ENCODE measurements around the gene ASB13. TPM values are rescaled to one million over a fixed set of nuclear protein-coding genes. Genes with fewer than 3 reads are reported as not detected.

The ASB13 gene
- polyA plus RNA-seq, 1 of the 3 experiments (the other 2 are of a cell fraction): 9.2 TPM

GRCh38 chr10:5684971-5685763 lies 18.8 kb upstream of the ASB13 start (continued):
- TF ChIP-seq MXI1 (IDR thresholded peaks at IDR 0.05; ENCODE audit: low read depth, low read length) (peak; percentile 49), FOXJ3 (CRISPR knock-in tag; IDR thresholded peaks at IDR 0.05) (no peak), NRF1 (IDR thresholded peaks at IDR 0.05; ENCODE audit: low read depth, low read length) (no peak), RAD21 (IDR thresholded peaks at IDR 0.05; ENCODE audit: low read length) (peak; percentile 62), EP300 (IDR thresholded peaks at IDR 0.05; ENCODE audit: borderline replicate concordance in 1 of 2, low read depth in 1 of 2, low read length in 1 of 2) (no peak), TAF1 (IDR thresholded peaks at IDR 0.05; ENCODE audit: borderline replicate concordance, low read depth, low read length) (no peak), ELF1 (IDR thresholded peaks at IDR 0.05) (no peak)

GRCh38 chr10:5684318-5684970 lies 18.0 kb upstream of the ASB13 start, which contains the start of gene TASOR2:
TASOR2 (plus strand) TSS chr10:5684838; CDS start chr10:5720643, 35,805 bp downstream.
- TF ChIP-seq MAX (IDR thresholded peaks at IDR 0.05; ENCODE audit: low read depth) (peak; percentile 100), ELF1 (IDR thresholded peaks at IDR 0.05) (peak; percentile 80), SIN3A (IDR thresholded peaks at IDR 0.05; ENCODE audit: borderline replicate concordance, low read depth, low read length) (peak; percentile 86), MXI1 (IDR thresholded peaks at IDR 0.05; ENCODE audit: low read depth, low read length) (peak; percentile 96), NFIC (IDR thresholded peaks at IDR 0.05; ENCODE audit: borderline replicate concordance) (no peak), TAF1 (IDR thresholded peaks at IDR 0.05; ENCODE audit: borderline replicate concordance, low read depth, low read length) (peak; percentile 55; the same call in 1 of the 2 replicates), RFX5 (IDR thresholded peaks at IDR 0.05; ENCODE audit: low read length) (0 out of 2 replicates have a peak, but pooled peaks have one; percentile 33), FOXJ3 (CRISPR knock-in tag; IDR thresholded peaks at IDR 0.05) (no peak; the same call in 1 of the 2 replicates), GABPA (IDR thresholded peaks at IDR 0.05; ENCODE audit: low read depth) (peak; percentile 85), IRF3 (IDR thresholded peaks at IDR 0.05; ENCODE audit: low read depth, low read length) (no peak), CHD2 (IDR thresholded peaks at IDR 0.05; ENCODE audit: low read length, partially characterized antibody) (peak; percentile 99), ZBTB33 (IDR thresholded peaks at IDR 0.05; ENCODE audit: borderline replicate concordance, low read depth) (peak; percentile 98), RXRA (IDR thresholded peaks at IDR 0.05; ENCODE audit: borderline replicate concordance, low read depth) (no peak), USF2 (IDR thresholded peaks at IDR 0.05; ENCODE audit: borderline replicate concordance, low read depth, low read length) (peak; percentile 29; the same call in 1 of the 2 replicates), USF1 (IDR thresholded peaks at IDR 0.05; ENCODE audit: borderline replicate concordance, low read depth) (peak; percentile 73; the same call in 1 of the 2 replicates), POLR2AphosphoS5 (IDR thresholded peaks at IDR 0.05; ENCODE audit: low read depth, low read length) (peak; percentile 73), SMC3 (IDR thresholded peaks at IDR 0.05; ENCODE audit: low read depth, low read length) (no peak; the same call in 1 of the 2 replicates), NRF1 (IDR thresholded peaks at IDR 0.05; ENCODE audit: low read depth, low read length) (peak; percentile 99)
- Histone ChIP-seq H3K9me2 (no peaks in the 10 kb centered on the region), H3K27me3 (ENCODE audit: insufficient read depth) (no peaks in the 10 kb centered on the region), H3K4me2 (peak within 1 kb of the TSS; percentile 79), H3F3A (replicated peaks; ENCODE audit: insufficient read depth) (peaks cover 8% of the 10 kb centered on the region), H3K79me2 (ENCODE audit: insufficient read depth) (peaks cover 48% of the 10 kb centered on the region), H3K9me3 (no peaks in the 10 kb centered on the region), H2AFZ (ENCODE audit: low read depth) (peak within 1 kb of the TSS; percentile 91), H3K36me3 (replicated peaks in 1 of 2; ENCODE audit: control insufficient read depth in 1 of 2, insufficient read depth in 2 of 2, low read length in 1 of 2) (peaks cover 0 to 20% of the 10 kb centered on the region in 2 experiments), H3K4me3 (ENCODE audit: low read depth in 2 of 2, low read length in 1 of 2) (peak within 1 kb of the TSS; percentile 71 to 94), H3K27ac (ENCODE audit: low read depth in 2 of 2, low read length in 1 of 2) (peak within 1 kb of the TSS; percentile 71 to 87), H3K9ac (peak within 1 kb of the TSS; percentile 89), H4K20me1 (ENCODE audit: insufficient read depth) (peaks cover 35% of the 10 kb centered on the region), H3K4me1 (ENCODE audit: control insufficient read depth in 1 of 2, insufficient read depth in 2 of 2, low read depth in 1 of 2, low read length in 1 of 2) (peaks cover 8 to 9% of the 10 kb centered on the region in 2 experiments)
- ChIA-PET CTCF (interaction anchor here (0.7 to 1.7 kb wide), 6 partner anchors 9 to 242 kb away, joined by 3 to 6 read pairs (median 4); no protein-coding TSS in a partner anchor), POLR2A (interaction anchor here (0.6 to 1.3 kb wide), 2 partner anchors 14 to 143 kb away, joined by 3 to 4 read pairs; no protein-coding TSS in a partner anchor)
- DNase-seq: peak; percentile 96
- 3% methylated on average over 34 of the region's 54 CpGs for WGBS (ENCODE audit: low lambda C conversion rate)
